Measurements from ENCODE around the gene FBXO8. TPM values are rescaled to one million over a fixed set of nuclear protein-coding genes. Genes with fewer than 3 reads are reported as not detected.

FBXO8 gene
- total and polyA plus RNA-seq, 8 donors, result 24.9 to 32.3 (median 26.8) TPM

Other genes with a start within 250 kb of the FBXO8 start
- 10 to 100 TPM; 11.9 to 12.9 TPM for gene CEP44, start 244 bp upstream of the FBXO8 start, total RNA-seq
- 10 to 100 TPM; 25.3 to 33.8 (median 28.4) TPM for gene CEP44, start 244 bp upstream of the FBXO8 start, polyA plus RNA-seq (ENCODE audit: insufficient read length in 6 of 6)
- gene HPGD, start 238.8 kb upstream of the FBXO8 start, total RNA-seq, result 10 to 100 TPM; 45.4 to 62.6 TPM
- 100 to 1,000 TPM; 103 to 169 (median 135) TPM for gene HPGD, start 238.8 kb upstream of the FBXO8 start, polyA plus RNA-seq (ENCODE audit: insufficient read length in 6 of 6)

All from left lung (tissue), 8 donors.